CD4-positive, alpha-beta T cell (primary cell): ENCODE data around the gene ERLEC1. TPM values are rescaled to one million over a fixed set of nuclear protein-coding genes. Genes with fewer than 3 reads are reported as not detected.

Source experiments
- ATAC-seq: fragments of 200-7000 bp; cut with Tn5 transposase; one replicate; pipeline ENCODE4 v1.10.0; 2022; ENCODE audit warnings: mild to moderate bottlenecking; ENCODE audit not compliant: poor library complexity
- CTCF ChIA-PET: fragments of 350-600 bp; sonication (Branson Sonifier 250); formaldehyde crosslinking; loops from one replicate; lab custom pipeline; 2021; ENCODE audit warnings: antibody characterized with exemption, inconsistent platforms; lab: Charles Lee
- POLR2A ChIA-PET: fragments of 350-600 bp; sonication (Branson Sonifier 250); formaldehyde crosslinking; loops from one replicate; lab custom pipeline; 2021; ENCODE audit warnings: antibody characterized with exemption, inconsistent platforms; lab: Charles Lee
- DNase-seq, 14 experiments: peaks; one replicate each; pipeline ENCODE4 v3.0.0-alpha.2; 2013 to 2020; ENCODE audit warnings: mixed read lengths in 2 of 14
- H3K27ac ChIP-seq, 2 donors: one replicate each; pipeline versions ENCODE4 v1.5.1 to v1.7.0; 2013; ENCODE audit warnings: low read length in 2 of 2, low read depth in 1 of 2, mild to moderate bottlenecking in 1 of 2
- H3K27me3 ChIP-seq, 2 experiments: 1 replicate in 1 of 2; 2 replicates in 1 of 2; pipeline versions ENCODE4 v1.6.1 to v1.7.0; 2013; ENCODE audit warnings: low read length in 2 of 2, control low read depth in 1 of 2, mild to moderate bottlenecking in 1 of 2, moderate library complexity in 1 of 2; ENCODE audit not compliant: insufficient read depth in 2 of 2, control insufficient read depth in 1 of 2
- H3K36me3 ChIP-seq: one replicate; pipeline ENCODE4 v1.6.1; 2013; ENCODE audit warnings: low read length, control low read depth; ENCODE audit not compliant: insufficient read depth
- H3K4me1 ChIP-seq: one replicate; pipeline ENCODE4 v1.6.1; 2013; ENCODE audit warnings: low read length, control low read depth; ENCODE audit not compliant: insufficient read depth
- H3K4me3 ChIP-seq: one replicate; pipeline ENCODE4 v1.5.1; 2013; ENCODE audit warnings: mild to moderate bottlenecking, low read length, moderate library complexity
- H3K9me3 ChIP-seq, 2 experiments: 1 replicate in 1 of 2; 2 replicates in 1 of 2; pipeline versions ENCODE4 v1.6.1 to v1.7.0; 2013; ENCODE audit warnings: low read length in 2 of 2, mild to moderate bottlenecking in 2 of 2, control low read depth in 1 of 2, moderate library complexity in 1 of 2; ENCODE audit not compliant: control insufficient read depth in 1 of 2, insufficient read depth in 1 of 2
- H3K27ac Mint-ChIP-seq: one replicate; pipeline ENCODE4 v1.8.0; 2020; ENCODE audit warnings: mixed read lengths
- H3K27me3 Mint-ChIP-seq: one replicate; pipeline ENCODE4 v1.8.0; 2021; ENCODE audit warnings: mixed read lengths
- H3K36me3 Mint-ChIP-seq: one replicate; pipeline ENCODE4 v1.8.0; 2021; ENCODE audit warnings: low read depth, mixed read lengths
- H3K4me1 Mint-ChIP-seq: one replicate; pipeline ENCODE4 v1.8.0; 2021; ENCODE audit warnings: low read depth, mixed read lengths
- H3K4me3 Mint-ChIP-seq: one replicate; pipeline ENCODE4 v1.8.0; 2020; ENCODE audit warnings: mild to moderate bottlenecking, mixed read lengths
- H3K9me3 Mint-ChIP-seq: one replicate; pipeline ENCODE4 v1.8.0; 2020; ENCODE audit warnings: mixed read lengths
- intact Hi-C, 2 experiments: fragments of 100-400 bp; cut with DNase I in 1 of 2; cut with micrococcal nuclease in 1 of 2; formaldehyde crosslinking; loops; one replicate each; pipeline versions ENCODE4 v1.15.1 to v1.9.0; 2023 to 2025; cut with DNase I, micrococcal nuclease
- total RNA-seq, 174 experiments: library from RNA in 2 of 174; stranded (reverse) in 2 of 174; gene quantifications; one replicate each; pipeline ENCODE4 v1.2.3 and lab custom pipeline; 2021 to 2026
- TF ChIP-seq, protein P1 (sequence below): fragments of 200-600 bp; IDR thresholded peaks from one replicate; pipeline ENCODE4 v1.8.0; 2022; ENCODE audit warnings: antibody characterized with exemption, mild to moderate bottlenecking

ERLEC1 gene
- total RNA-seq, 2 experiments from 2014 or later = 14.5 to 14.7 TPM

DNA sequence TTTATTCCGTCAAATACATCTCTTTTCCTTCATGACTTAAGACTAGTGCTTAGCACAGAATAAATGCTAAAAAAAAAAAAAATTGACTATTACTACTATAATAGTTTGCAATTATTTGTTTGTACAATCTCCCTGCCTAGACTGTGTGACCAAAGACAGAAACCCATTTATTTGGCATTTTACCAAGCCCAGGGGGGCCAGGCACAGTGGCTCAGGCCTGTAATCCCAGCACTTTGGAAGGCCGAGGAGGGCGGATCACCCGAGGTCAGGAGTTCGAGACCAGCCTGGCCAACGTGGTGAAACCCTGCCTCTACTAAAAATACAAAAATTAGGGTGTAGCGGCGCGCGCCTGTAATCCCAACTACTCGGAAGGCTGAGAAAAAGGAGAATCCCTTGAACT lies 1.5 kb upstream of the ERLEC1 start:
- intact Hi-C loops = loop anchor here (2.0 to 10.0 kb wide), 6 partner anchors 15 to 1909 kb away; partner anchors contain the start of genes CLHC1 (in 1 of the 2), EML6 (in 1 of the 2), PNPT1 (in 1 of the 2) and PPP4R3B (in 1 of the 2)
- POLR2A ChIA-PET = interaction anchor here (6.2 kb wide), 1 partner anchor 17 kb away, joined by 82 read pairs; the partner anchor contains the start of gene CHAC2
- Histone ChIP-seq H3K27me3 (no peaks in the 10 kb centered on the region), H3K9me3 (no peaks in the 10 kb centered on the region), H3K27ac (no peak overlapping the region), H3K4me3 (peak overlapping the region; percentile 83), H3K36me3 (peaks cover 5% of the 10 kb centered on the region), H3K4me1 (peaks cover 32% of the 10 kb centered on the region)
- peaks cover 32% of the 10 kb centered on the region for H3K36me3 Mint-ChIP-seq
- ATAC-seq (no peak), DNase-seq (no peak)
- H3K4me3 Mint-ChIP-seq = peak overlapping the region; percentile 97
- TF ChIP-seq, protein P1, sequence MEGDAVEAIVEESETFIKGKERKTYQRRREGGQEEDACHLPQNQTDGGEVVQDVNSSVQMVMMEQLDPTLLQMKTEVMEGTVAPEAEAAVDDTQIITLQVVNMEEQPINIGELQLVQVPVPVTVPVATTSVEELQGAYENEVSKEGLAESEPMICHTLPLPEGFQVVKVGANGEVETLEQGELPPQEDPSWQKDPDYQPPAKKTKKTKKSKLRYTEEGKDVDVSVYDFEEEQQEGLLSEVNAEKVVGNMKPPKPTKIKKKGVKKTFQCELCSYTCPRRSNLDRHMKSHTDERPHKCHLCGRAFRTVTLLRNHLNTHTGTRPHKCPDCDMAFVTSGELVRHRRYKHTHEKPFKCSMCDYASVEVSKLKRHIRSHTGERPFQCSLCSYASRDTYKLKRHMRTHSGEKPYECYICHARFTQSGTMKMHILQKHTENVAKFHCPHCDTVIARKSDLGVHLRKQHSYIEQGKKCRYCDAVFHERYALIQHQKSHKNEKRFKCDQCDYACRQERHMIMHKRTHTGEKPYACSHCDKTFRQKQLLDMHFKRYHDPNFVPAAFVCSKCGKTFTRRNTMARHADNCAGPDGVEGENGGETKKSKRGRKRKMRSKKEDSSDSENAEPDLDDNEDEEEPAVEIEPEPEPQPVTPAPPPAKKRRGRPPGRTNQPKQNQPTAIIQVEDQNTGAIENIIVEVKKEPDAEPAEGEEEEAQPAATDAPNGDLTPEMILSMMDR = no peak
- CTCF ChIA-PET = interaction anchor here (2.9 kb wide), 1 partner anchor 17 kb away, joined by 18 read pairs; the partner anchor contains the start of gene CHAC2
- H3K27ac Mint-ChIP-seq = peak overlapping the region; percentile 86
- no peaks in the 10 kb centered on the region for H3K27me3 Mint-ChIP-seq
- no peaks in the 10 kb centered on the region for H3K9me3 Mint-ChIP-seq
- peaks cover 51% of the 10 kb centered on the region for H3K4me1 Mint-ChIP-seq

DNA sequence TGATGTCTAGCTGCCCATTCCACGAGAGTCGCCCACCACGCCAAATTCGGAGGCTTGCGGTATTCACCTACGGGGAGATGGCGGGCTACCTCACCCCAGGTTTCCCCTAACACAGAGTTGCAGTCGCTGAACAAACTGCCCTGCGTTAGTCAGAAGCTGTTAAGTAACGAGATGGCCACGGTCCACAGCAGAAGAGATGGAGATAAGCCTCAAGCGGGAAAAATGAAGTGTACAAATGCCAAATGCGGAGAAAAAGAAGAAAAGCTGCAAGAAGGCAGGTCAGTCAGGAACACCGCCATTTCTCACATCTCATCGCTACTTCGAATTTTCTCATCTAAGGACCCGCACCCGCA lies 516 bp upstream of the ERLEC1 start:
- peak overlapping the region; percentile 97 for H3K4me3 Mint-ChIP-seq
- no peaks in the 10 kb centered on the region for H3K9me3 Mint-ChIP-seq
- H3K4me3 ChIP-seq = peak overlapping the region; percentile 83
- H3K27ac ChIP-seq = peak overlapping the region; percentile 79 to 87
- peaks cover 32% of the 10 kb centered on the region for H3K4me1 ChIP-seq
- ATAC-seq = peak; percentile 37
- intact Hi-C loops = loop anchor here (1.0 to 10.0 kb wide), 6 partner anchors 19 to 1908 kb away; partner anchors contain the start of genes CHAC2 (in 1 of the 2), CLHC1 (in 1 of the 2), EML6 (in 1 of the 2) and PNPT1 (in 1 of the 2)
- H3K9me3 ChIP-seq = no peaks in the 10 kb centered on the region
- ChIA-PET POLR2A (interaction anchor here (0.7 to 6.2 kb wide), 5 partner anchors 18 to 1832 kb away, joined by 3 to 82 read pairs (median 3); partner anchors contain the start of genes ACYP2, CHAC2 and RTN4), CTCF (interaction anchor here (0.9 to 2.9 kb wide), 2 partner anchors 9 to 18 kb away, joined by 3 to 18 read pairs; partner anchors contain the start of gene CHAC2)
- H3K27me3 ChIP-seq = no peaks in the 10 kb centered on the region
- DNase-seq = peak in 9 of 14 experiments; percentile 2 to 61 (median 18)
- TF ChIP-seq, protein P1 = no peak
- H3K36me3 ChIP-seq = peaks cover 5% of the 10 kb centered on the region
- H3K27me3 Mint-ChIP-seq = no peaks in the 10 kb centered on the region
- H3K4me1 Mint-ChIP-seq = peaks cover 59% of the 10 kb centered on the region
- peak overlapping the region; percentile 86 for H3K27ac Mint-ChIP-seq
- peaks cover 31% of the 10 kb centered on the region for H3K36me3 Mint-ChIP-seq

DNA sequence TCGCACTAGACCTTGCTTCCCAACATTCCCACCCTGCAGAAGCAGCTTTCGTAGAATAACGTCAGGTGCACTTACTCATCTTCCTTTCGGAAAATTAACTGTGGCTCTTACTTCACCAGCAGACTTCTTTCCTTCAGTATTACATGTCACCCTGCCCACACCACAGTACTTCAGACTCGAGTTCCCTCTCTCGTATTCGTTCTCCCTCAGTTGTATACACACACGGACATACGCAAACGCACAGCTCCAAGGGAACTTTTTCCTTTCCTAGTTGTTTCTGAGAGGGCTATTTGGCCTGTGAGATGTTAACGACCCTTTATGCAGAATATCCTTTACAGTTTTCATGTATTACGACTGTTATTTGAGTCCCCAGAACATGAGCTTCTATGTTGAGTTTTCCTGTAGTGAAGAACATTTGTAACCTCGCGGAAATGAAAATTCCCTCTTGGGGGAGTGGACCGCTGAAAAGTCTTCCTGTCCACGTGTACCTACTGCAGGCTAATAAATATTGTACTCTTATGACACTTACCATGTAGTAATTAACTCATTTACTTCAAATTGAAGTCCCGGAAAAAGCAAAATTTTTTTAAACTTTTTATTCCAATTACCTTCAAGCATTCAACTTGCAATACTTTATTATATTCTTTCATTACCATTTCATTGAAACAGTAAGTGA lies 908 bp downstream of the ERLEC1 start:
- H3K9me3 Mint-ChIP-seq = no peaks in the 10 kb centered on the region
- H3K27ac ChIP-seq = peak overlapping the region; percentile 79 to 87
- ATAC-seq (no peak), DNase-seq (peak in 3 of 14 experiments; percentile 3 to 33 (median 10))
- intact Hi-C loops = loop anchor here (5.0 to 10.0 kb wide), 5 partner anchors 187 to 1907 kb away; partner anchors contain the start of genes CLHC1 (in 1 of the 2), EML6 (in 1 of the 2), PNPT1 (in 1 of the 2) and PPP4R3B (in 1 of the 2)
- H3K36me3 ChIP-seq = no peaks in the 10 kb centered on the region
- H3K4me3 ChIP-seq = peak overlapping the region; percentile 83
- peaks cover 31% of the 10 kb centered on the region for H3K36me3 Mint-ChIP-seq
- peaks cover 32% of the 10 kb centered on the region for H3K4me1 ChIP-seq
- no peaks in the 10 kb centered on the region for H3K27me3 Mint-ChIP-seq
- ChIA-PET CTCF (interaction anchor here (2.9 kb wide), 1 partner anchor 20 kb away, joined by 18 read pairs; the partner anchor contains the start of gene CHAC2), POLR2A (interaction anchor here (0.7 to 6.2 kb wide), 3 partner anchors 19 to 1830 kb away, joined by 3 to 82 read pairs (median 3); partner anchors contain the start of gene CHAC2)
- H3K4me3 Mint-ChIP-seq = peak overlapping the region; percentile 97
- peaks cover 67% of the 10 kb centered on the region for H3K4me1 Mint-ChIP-seq
- H3K27me3 ChIP-seq = no peaks in the 10 kb centered on the region
- TF ChIP-seq, protein P1 = no peak
- peak overlapping the region; percentile 86 for H3K27ac Mint-ChIP-seq
- H3K9me3 ChIP-seq = no peaks in the 10 kb centered on the region
